ENCODE data around the gene GZMA.
"Not testable (repeated sequence)": the region's sequence is repeated elsewhere in the genome, so short reads cannot be mapped to it uniquely, and the experiment has no call there.

GZMA gene

GRCh38 chr5:55102348-55102747 lies at the start of gene GZMA:
Gene GZMA (plus strand): TSS chr5:55102646. CDS start chr5:55102683, 37 bp downstream.
- DNase-seq (ENCODE audit: low spot score) = no peak

- no peak for DNase-seq (ENCODE audit: low spot score)
Observed at GRCh38 chr5:55055183-55055582, 47.3 kb upstream of the GZMA start.

- no peak for DNase-seq (ENCODE audit: low spot score)
Observed at GRCh38 chr5:55062039-55062779, 40.2 kb upstream of the GZMA start.

GRCh38 chr5:55063220-55063863 lies 39.1 kb upstream of the GZMA start:
- no peak for DNase-seq (ENCODE audit: low spot score)

- no peak for DNase-seq (ENCODE audit: low spot score)
Observed at GRCh38 chr5:55063899-55064298, 38.5 kb upstream of the GZMA start.

- DNase-seq (ENCODE audit: low spot score) = no peak
Observed at GRCh38 chr5:55064523-55064922, 37.9 kb upstream of the GZMA start.

GRCh38 chr5:55066277-55066676 lies 36.2 kb upstream of the GZMA start:
- no peak for DNase-seq (ENCODE audit: low spot score)

GRCh38 chr5:55070968-55071367 lies 31.5 kb upstream of the GZMA start:
- no peak for DNase-seq (ENCODE audit: low spot score)

- no peak for DNase-seq (ENCODE audit: low spot score)
Observed at GRCh38 chr5:55071413-55071812, 31.0 kb upstream of the GZMA start.

GRCh38 chr5:55072666-55073065 lies 29.8 kb upstream of the GZMA start:
- DNase-seq (ENCODE audit: low spot score) = no peak

GRCh38 chr5:55073211-55073610 lies 29.2 kb upstream of the GZMA start:
- DNase-seq (ENCODE audit: low spot score) = no peak

- no peak for DNase-seq (ENCODE audit: low spot score)
Observed at GRCh38 chr5:55081541-55081940, 20.9 kb upstream of the GZMA start.

- not testable (repeated sequence) for DNase-seq (ENCODE audit: low spot score)
Observed at GRCh38 chr5:55089301-55089700, 13.1 kb upstream of the GZMA start.

GRCh38 chr5:55091011-55091410 lies 11.4 kb upstream of the GZMA start:
- DNase-seq (ENCODE audit: low spot score) = not testable (repeated sequence)

- DNase-seq (ENCODE audit: low spot score) = no peak
Observed at GRCh38 chr5:55096182-55096581, 6.3 kb upstream of the GZMA start.

- no peak for DNase-seq (ENCODE audit: low spot score)
Observed at GRCh38 chr5:55096861-55097260, 5.6 kb upstream of the GZMA start.

- not testable (repeated sequence) for DNase-seq (ENCODE audit: low spot score)
Observed at GRCh38 chr5:55101148-55101547, 1.3 kb upstream of the GZMA start.

- DNase-seq (ENCODE audit: low spot score) = no peak
Observed at GRCh38 chr5:55101556-55102276, 730 bp upstream of the GZMA start.

- DNase-seq (ENCODE audit: low spot score) = no peak
Observed at GRCh38 chr5:55104036-55104772, 1.8 kb downstream of the GZMA start.

GRCh38 chr5:55104946-55105701 lies 2.7 kb downstream of the GZMA start:
- DNase-seq (ENCODE audit: low spot score) = no peak

- not testable (repeated sequence) for DNase-seq (ENCODE audit: low spot score)
Observed at GRCh38 chr5:55105976-55106375, 3.5 kb downstream of the GZMA start.

- no peak for DNase-seq (ENCODE audit: low spot score)
Observed at GRCh38 chr5:55108661-55109060, 6.2 kb downstream of the GZMA start.

Measured in HuH-7.5 (cell line).